ENCODE data around the gene CTTNBP2. TPM values are rescaled to one million over a fixed set of nuclear protein-coding genes. Genes with fewer than 3 reads are reported as not detected.

The CTTNBP2 gene
- total RNA-seq, 5 donors from 2014 or later (not counting 1 experiment from before 2014, with no cell fraction given), result 0.06 to 0.61 (median 0.16) TPM; not detected in 2

GRCh38 chr7:117775801-117776200 lies 97.4 kb downstream of the CTTNBP2 start:
- Histone ChIP-seq H3K4me1 (ENCODE audit: control insufficient read depth in 1 of 2, extremely low read depth in 1 of 2, insufficient read depth in 2 of 2, low read length in 2 of 2) (no peaks in the 10 kb centered on the region), H3K9me3 (no peaks in the 10 kb centered on the region), H3K27me3 (replicated peaks in 1 of 2; ENCODE audit: control insufficient read depth in 2 of 2, extremely low read depth in 1 of 2, insufficient read depth in 2 of 2, low read length in 1 of 2) (no peaks in the 10 kb centered on the region), H3K36me3 (ENCODE audit: control insufficient read depth in 2 of 2, extremely low read depth in 1 of 2, insufficient read depth in 1 of 2, low read length in 1 of 2) (no peaks in the 10 kb centered on the region), H3K27ac (ENCODE audit: low read length) (no peak overlapping the region), H3K4me3 (ENCODE audit: control insufficient read depth in 1 of 2, extremely low read depth in 1 of 2, low read length in 1 of 2) (no peak overlapping the region)
- Mint-ChIP-seq H3K4me1 (peaks cover 0 to 3% (median 0%) of the 10 kb centered on the region in 3 donors), H3K27ac (no peak overlapping the region), H3K4me3 (no peak overlapping the region), H3K36me3 (no peaks in the 10 kb centered on the region), H3K9me3 (peaks cover 0 to 6% (median 0%) of the 10 kb centered on the region in 3 donors), H3K27me3 (peaks cover 0 to 12% of the 10 kb centered on the region in 2 donors)
- no peak for DNase-seq
- WGBS (ENCODE audit: insufficient coverage), result 52% methylated on average over 2 of the region's 2 CpGs
- CTCF ChIA-PET, result no interaction called here
- POLR2A ChIA-PET, result no interaction called here
- no peak for ATAC-seq (replicated peaks in 1 of 4)

GRCh38 chr7:117774943-117775342 lies 98.3 kb downstream of the CTTNBP2 start:
- WGBS (ENCODE audit: insufficient coverage), result no CpG with 5 or more reads among the region's 1 CpG
- H3K27me3 ChIP-seq (replicated peaks in 1 of 2; ENCODE audit: control insufficient read depth in 2 of 2, extremely low read depth in 1 of 2, insufficient read depth in 2 of 2, low read length in 1 of 2), result no peaks in the 10 kb centered on the region
- H3K4me3 ChIP-seq (ENCODE audit: control insufficient read depth in 1 of 2, extremely low read depth in 1 of 2, low read length in 1 of 2), result no peak overlapping the region
- H3K9me3 ChIP-seq, result no peaks in the 10 kb centered on the region
- no peak overlapping the region for H3K4me3 Mint-ChIP-seq
- H3K27me3 Mint-ChIP-seq, result peaks cover 4 to 16% of the 10 kb centered on the region in 2 donors
- ChIA-PET CTCF (no interaction called here), POLR2A (no interaction called here)
- DNase-seq (no peak), ATAC-seq (replicated peaks in 1 of 4) (no peak)
- H3K36me3 Mint-ChIP-seq, result no peaks in the 10 kb centered on the region
- peaks cover 0 to 3% (median 0%) of the 10 kb centered on the region in 3 donors for H3K4me1 Mint-ChIP-seq
- H3K9me3 Mint-ChIP-seq, result peaks cover 0 to 6% (median 0%) of the 10 kb centered on the region in 3 donors
- no peaks in the 10 kb centered on the region for H3K36me3 ChIP-seq (ENCODE audit: control insufficient read depth in 2 of 2, extremely low read depth in 1 of 2, insufficient read depth in 1 of 2, low read length in 1 of 2)
- no peak overlapping the region for H3K27ac Mint-ChIP-seq
- H3K4me1 ChIP-seq (ENCODE audit: control insufficient read depth in 1 of 2, extremely low read depth in 1 of 2, insufficient read depth in 2 of 2, low read length in 2 of 2), result no peaks in the 10 kb centered on the region
- H3K27ac ChIP-seq (ENCODE audit: low read length), result no peak overlapping the region

GRCh38 chr7:117772421-117772820 lies 100.8 kb downstream of the CTTNBP2 start:
- Histone ChIP-seq H3K4me1 (ENCODE audit: control insufficient read depth in 1 of 2, extremely low read depth in 1 of 2, insufficient read depth in 2 of 2, low read length in 2 of 2) (no peaks in the 10 kb centered on the region), H3K27me3 (replicated peaks in 1 of 2; ENCODE audit: control insufficient read depth in 2 of 2, extremely low read depth in 1 of 2, insufficient read depth in 2 of 2, low read length in 1 of 2) (no peaks in the 10 kb centered on the region), H3K27ac (ENCODE audit: low read length) (no peak overlapping the region), H3K36me3 (ENCODE audit: control insufficient read depth in 2 of 2, extremely low read depth in 1 of 2, insufficient read depth in 1 of 2, low read length in 1 of 2) (no peaks in the 10 kb centered on the region), H3K4me3 (ENCODE audit: control insufficient read depth in 1 of 2, extremely low read depth in 1 of 2, low read length in 1 of 2) (no peak overlapping the region), H3K9me3 (no peaks in the 10 kb centered on the region)
- no peaks in the 10 kb centered on the region for H3K36me3 Mint-ChIP-seq
- ChIA-PET POLR2A (no interaction called here), CTCF (no interaction called here)
- no peak overlapping the region for H3K27ac Mint-ChIP-seq
- peaks cover 0 to 3% (median 0%) of the 10 kb centered on the region in 3 donors for H3K4me1 Mint-ChIP-seq
- peaks cover 4 to 16% of the 10 kb centered on the region in 2 donors for H3K27me3 Mint-ChIP-seq
- no peak overlapping the region for H3K4me3 Mint-ChIP-seq
- peaks cover 0 to 6% (median 0%) of the 10 kb centered on the region in 3 donors for H3K9me3 Mint-ChIP-seq
- DNase-seq (no peak), ATAC-seq (replicated peaks in 1 of 4) (no peak)
- no CpG with 5 or more reads among the region's 2 CpGs for WGBS (ENCODE audit: insufficient coverage)

- ChIA-PET CTCF (no interaction called here), POLR2A (no interaction called here)
- peaks cover 4 to 16% of the 10 kb centered on the region in 2 donors for H3K27me3 Mint-ChIP-seq
- no peaks in the 10 kb centered on the region for H3K36me3 ChIP-seq (ENCODE audit: control insufficient read depth in 2 of 2, extremely low read depth in 1 of 2, insufficient read depth in 1 of 2, low read length in 1 of 2)
- no peak overlapping the region for H3K4me3 ChIP-seq (ENCODE audit: control insufficient read depth in 1 of 2, extremely low read depth in 1 of 2, low read length in 1 of 2)
- ATAC-seq (replicated peaks in 1 of 4) (no peak), DNase-seq (no peak)
- H3K27ac ChIP-seq (ENCODE audit: low read length), result no peak overlapping the region
- no peaks in the 10 kb centered on the region for H3K9me3 ChIP-seq
- H3K4me1 ChIP-seq (ENCODE audit: control insufficient read depth in 1 of 2, extremely low read depth in 1 of 2, insufficient read depth in 2 of 2, low read length in 2 of 2), result no peaks in the 10 kb centered on the region
- no peaks in the 10 kb centered on the region for H3K36me3 Mint-ChIP-seq
- no peaks in the 10 kb centered on the region for H3K27me3 ChIP-seq (replicated peaks in 1 of 2; ENCODE audit: control insufficient read depth in 2 of 2, extremely low read depth in 1 of 2, insufficient read depth in 2 of 2, low read length in 1 of 2)
- peaks cover 0 to 6% (median 0%) of the 10 kb centered on the region in 3 donors for H3K9me3 Mint-ChIP-seq
- H3K4me1 Mint-ChIP-seq, result peaks cover 0 to 3% (median 0%) of the 10 kb centered on the region in 3 donors
- H3K4me3 Mint-ChIP-seq, result no peak overlapping the region
- WGBS (ENCODE audit: insufficient coverage), result 84% methylated on average over 4 of the region's 4 CpGs
- H3K27ac Mint-ChIP-seq, result no peak overlapping the region
Measured at GRCh38 chr7:117771756-117772155, 101.5 kb downstream of the CTTNBP2 start.

- no peaks in the 10 kb centered on the region for H3K27me3 ChIP-seq (replicated peaks in 1 of 2; ENCODE audit: control insufficient read depth in 2 of 2, extremely low read depth in 1 of 2, insufficient read depth in 2 of 2, low read length in 1 of 2)
- H3K4me3 Mint-ChIP-seq, result no peak overlapping the region
- peaks cover 0 to 3% (median 0%) of the 10 kb centered on the region in 3 donors for H3K4me1 Mint-ChIP-seq
- WGBS (ENCODE audit: insufficient coverage), result no CpG with 5 or more reads among the region's 1 CpG
- ATAC-seq (replicated peaks in 1 of 4), result no peak
- H3K36me3 Mint-ChIP-seq, result no peaks in the 10 kb centered on the region
- no peaks in the 10 kb centered on the region for H3K9me3 ChIP-seq
- no peak overlapping the region for H3K27ac Mint-ChIP-seq
- H3K36me3 ChIP-seq (ENCODE audit: control insufficient read depth in 2 of 2, extremely low read depth in 1 of 2, insufficient read depth in 1 of 2, low read length in 1 of 2), result no peaks in the 10 kb centered on the region
- no peaks in the 10 kb centered on the region for H3K4me1 ChIP-seq (ENCODE audit: control insufficient read depth in 1 of 2, extremely low read depth in 1 of 2, insufficient read depth in 2 of 2, low read length in 2 of 2)
- ChIA-PET CTCF (no interaction called here), POLR2A (no interaction called here)
- no peak for DNase-seq
- H3K27ac ChIP-seq (ENCODE audit: low read length), result no peak overlapping the region
- H3K4me3 ChIP-seq (ENCODE audit: control insufficient read depth in 1 of 2, extremely low read depth in 1 of 2, low read length in 1 of 2), result no peak overlapping the region
- H3K27me3 Mint-ChIP-seq, result peaks cover 8 to 24% of the 10 kb centered on the region in 2 donors
- no peaks in the 10 kb centered on the region for H3K9me3 Mint-ChIP-seq
Measured at GRCh38 chr7:117769085-117769484, 104.2 kb downstream of the CTTNBP2 start.

- no peaks in the 10 kb centered on the region for H3K27me3 ChIP-seq (replicated peaks in 1 of 2; ENCODE audit: control insufficient read depth in 2 of 2, extremely low read depth in 1 of 2, insufficient read depth in 2 of 2, low read length in 1 of 2)
- no peak overlapping the region for H3K4me3 ChIP-seq (ENCODE audit: control insufficient read depth in 1 of 2, extremely low read depth in 1 of 2, low read length in 1 of 2)
- H3K4me1 ChIP-seq (ENCODE audit: control insufficient read depth in 1 of 2, extremely low read depth in 1 of 2, insufficient read depth in 2 of 2, low read length in 2 of 2), result no peaks in the 10 kb centered on the region
- Mint-ChIP-seq H3K27me3 (peaks cover 9 to 26% of the 10 kb centered on the region in 2 donors), H3K4me1 (no peaks in the 10 kb centered on the region), H3K9me3 (no peaks in the 10 kb centered on the region), H3K27ac (no peak overlapping the region), H3K4me3 (no peak overlapping the region), H3K36me3 (no peaks in the 10 kb centered on the region)
- ChIA-PET CTCF (no interaction called here), POLR2A (no interaction called here)
- no peaks in the 10 kb centered on the region for H3K36me3 ChIP-seq (ENCODE audit: control insufficient read depth in 2 of 2, extremely low read depth in 1 of 2, insufficient read depth in 1 of 2, low read length in 1 of 2)
- H3K27ac ChIP-seq (ENCODE audit: low read length), result no peak overlapping the region
- H3K9me3 ChIP-seq, result no peaks in the 10 kb centered on the region
- DNase-seq, result no peak
- ATAC-seq (replicated peaks in 1 of 4), result no peak
Measured at GRCh38 chr7:117767951-117768350, 105.3 kb downstream of the CTTNBP2 start.

GRCh38 chr7:117766913-117767312 lies 106.3 kb downstream of the CTTNBP2 start:
- Histone ChIP-seq H3K4me3 (ENCODE audit: control insufficient read depth in 1 of 2, extremely low read depth in 1 of 2, low read length in 1 of 2) (no peak overlapping the region), H3K9me3 (no peaks in the 10 kb centered on the region), H3K36me3 (ENCODE audit: control insufficient read depth in 2 of 2, extremely low read depth in 1 of 2, insufficient read depth in 1 of 2, low read length in 1 of 2) (no peaks in the 10 kb centered on the region), H3K4me1 (ENCODE audit: control insufficient read depth in 1 of 2, extremely low read depth in 1 of 2, insufficient read depth in 2 of 2, low read length in 2 of 2) (no peaks in the 10 kb centered on the region), H3K27ac (ENCODE audit: low read length) (no peak overlapping the region), H3K27me3 (replicated peaks in 1 of 2; ENCODE audit: control insufficient read depth in 2 of 2, extremely low read depth in 1 of 2, insufficient read depth in 2 of 2, low read length in 1 of 2) (no peaks in the 10 kb centered on the region)
- no peak for DNase-seq
- Mint-ChIP-seq H3K9me3 (peaks cover 0 to 5% (median 0%) of the 10 kb centered on the region in 3 donors), H3K27ac (no peak overlapping the region), H3K36me3 (no peaks in the 10 kb centered on the region), H3K4me3 (no peak overlapping the region), H3K4me1 (no peaks in the 10 kb centered on the region), H3K27me3 (peaks cover 9 to 23% of the 10 kb centered on the region in 2 donors)
- WGBS (ENCODE audit: insufficient coverage), result 93% methylated on average over 2 of the region's 2 CpGs
- POLR2A ChIA-PET, result no interaction called here
- CTCF ChIA-PET, result no interaction called here
- ATAC-seq (replicated peaks in 1 of 4), result no peak

Measured in T-cell (primary cell).